GM19035 (cell line): Measurements from ENCODE around the gene MBLAC1.

Source experiments
- ATAC-seq: cut with Tn5 transposase; IDR thresholded peaks from one replicate; pipeline ENCODE4 v1.9.1; 2021; ENCODE audit not compliant: unreplicated experiment

MBLAC1 gene

GRCh38 chr7:100152937-100153666 is 26.3 kb downstream of the MBLAC1 start:
- no peak for ATAC-seq

GRCh38 chr7:100153708-100154535 is 27.2 kb downstream of the MBLAC1 start:
- ATAC-seq = no peak

- no peak for ATAC-seq
Observed at GRCh38 chr7:100154651-100155491, 28.1 kb downstream of the MBLAC1 start.

- no peak for ATAC-seq
Observed at GRCh38 chr7:100155553-100156317, 29.0 kb downstream of the MBLAC1 start.

GRCh38 chr7:100156331-100157068 is 29.7 kb downstream of the MBLAC1 start:
- ATAC-seq = no peak

GRCh38 chr7:100157069-100157333 is 30.2 kb downstream of the MBLAC1 start:
- no peak for ATAC-seq

- ATAC-seq = peak; percentile 4
Observed at GRCh38 chr7:100157334-100158228, 30.8 kb downstream of the MBLAC1 start.

GRCh38 chr7:100158229-100159098 is 31.7 kb downstream of the MBLAC1 start, which contains the start of gene TRAPPC14:
Gene TRAPPC14, minus strand, starts transcription at chr7:100158723. Its CDS starts 224 bp downstream, at chr7:100158499.
- ATAC-seq = peak; percentile 81

GRCh38 chr7:100159099-100159623 is 32.4 kb downstream of the MBLAC1 start:
- ATAC-seq = no peak

- ATAC-seq = no peak
Observed at GRCh38 chr7:100160067-100160466, 33.3 kb downstream of the MBLAC1 start.

GRCh38 chr7:100163006-100163531 is 36.3 kb downstream of the MBLAC1 start:
- ATAC-seq = no peak

GRCh38 chr7:100163871-100164270 is 37.1 kb downstream of the MBLAC1 start:
- ATAC-seq = no peak

GRCh38 chr7:100166317-100166940 is 39.7 kb downstream of the MBLAC1 start:
- ATAC-seq = no peak

GRCh38 chr7:100166970-100167911 is 40.5 kb downstream of the MBLAC1 start:
- ATAC-seq = no peak

GRCh38 chr7:100167912-100168323 is 41.2 kb downstream of the MBLAC1 start:
- no peak for ATAC-seq
